Lung (tissue), 12 donors: ENCODE measurements around the gene NAB1. TPM values are rescaled to one million over a fixed set of nuclear protein-coding genes. Genes with fewer than 3 reads are reported as not detected.

Experiments used
- ATAC-seq: fragments of 200-7000 bp; cut with Tn5 transposase; one replicate; pipeline ENCODE4 v1.9.1; 2020; ENCODE audit warnings: moderate number of reproducible peaks; ENCODE audit not compliant: insufficient read depth, low FRiP score
- DNase-seq, 3 donors: peaks; one replicate each; pipeline ENCODE4 v3.0.0-alpha.2; 2013 to 2017
- H3K27ac ChIP-seq, 2 donors: one replicate each; pipeline ENCODE4 v1.5.1; 2013; ENCODE audit warnings: mild to moderate bottlenecking in 2 of 2, moderate library complexity in 2 of 2, control low read depth in 1 of 2, inconsistent platforms in 1 of 2, low read depth in 1 of 2, low read length in 1 of 2
- H3K27me3 ChIP-seq, 3 donors: one replicate each; pipeline ENCODE4 v1.5.1; 2013; ENCODE audit warnings: low read length in 2 of 3; ENCODE audit not compliant: control insufficient read depth in 3 of 3, insufficient read depth in 3 of 3
- H3K36me3 ChIP-seq, 4 donors: one replicate each; pipeline ENCODE4 v1.5.1; 2013; ENCODE audit warnings: low read length in 4 of 4, mild to moderate bottlenecking in 1 of 4, moderate library complexity in 1 of 4; ENCODE audit not compliant: control insufficient read depth in 4 of 4, insufficient read depth in 4 of 4
- H3K4me1 ChIP-seq, 5 donors: one replicate each; pipeline ENCODE4 v1.5.1; 2013; ENCODE audit warnings: low read length in 5 of 5, mild to moderate bottlenecking in 2 of 5, moderate library complexity in 1 of 5; ENCODE audit not compliant: control insufficient read depth in 5 of 5, insufficient read depth in 5 of 5
- H3K4me3 ChIP-seq: one replicate; pipeline ENCODE4 v1.5.1; 2013; ENCODE audit warnings: mild to moderate bottlenecking, control low read depth, moderate library complexity
- H3K9ac ChIP-seq, 2 donors: one replicate each; pipeline ENCODE4 v1.5.1; 2013; ENCODE audit warnings: low read length in 2 of 2, control low read depth in 1 of 2; ENCODE audit not compliant: insufficient read depth in 1 of 2
- H3K9me3 ChIP-seq, 4 donors: one replicate each; pipeline ENCODE4 v1.5.1; 2013; ENCODE audit warnings: low read length in 3 of 4, mild to moderate bottlenecking in 1 of 4, moderate library complexity in 1 of 4; ENCODE audit not compliant: control insufficient read depth in 4 of 4, insufficient read depth in 3 of 4
- CTCF ChIP-seq: IDR thresholded peaks from 2 replicates; pipeline ENCODE4 v1.5.1; 2012; ENCODE audit warnings: mild to moderate bottlenecking; ENCODE audit errors: control extremely low read depth, extremely low read depth
- WGBS, 2 donors: extraction: QIAGEN DNeasy Blood & Tissue Kit; methylation state at CpG; one replicate each; pipeline ENCODE4 v1.1.7; 2013; 5-methylcytosine and 5-hydroxymethylcytosine counted together
- polyA plus RNA-seq, 2 donors: library from polyadenylated mRNA; stranded (reverse); fragments of 200-250 nt; gene quantifications; one replicate each; pipeline ENCODE4 v1.2.1, GENCODE V29; 2013
- total RNA-seq, 2 donors: library from RNA; depleted of rRNA in 1 of 2; stranded (reverse); fragments of >200 nt in 1 of 2; gene quantifications; one replicate each; pipeline ENCODE4 v1.2.1, GENCODE V29; 2014 to 2021
- donor health status: control.
- donor health status: control.
- donor health status: Bipolar disorder and iron deficiency.
- donor health status: healthy.
- donor health status: DM: yes; HTN: yes; CAD: no.

The NAB1 gene
- total and polyA plus RNA-seq, 4 donors: 14.3 to 71.9 (median 22.2) TPM

GRCh38 chr2:190663348-190663747 lies 14.5 kb downstream of the NAB1 start:
- peaks cover 0 to 9% (median 4%) of the 10 kb centered on the region in 5 donors for H3K4me1 ChIP-seq
- no peak for ATAC-seq
- H3K27ac ChIP-seq: no peak overlapping the region

GRCh38 chr2:190663839-190664238 lies 15.0 kb downstream of the NAB1 start:
- H3K9me3 ChIP-seq: peaks cover 0 to 2% (median 0%) of the 10 kb centered on the region in 4 donors
- DNase-seq (no peak), ATAC-seq (no peak)
- no peak overlapping the region for H3K27ac ChIP-seq
- 77 to 88% methylated on average over 3 of the region's 3 CpGs for WGBS, 2 donors
- no peaks in the 10 kb centered on the region for H3K27me3 ChIP-seq
- no peak overlapping the region for H3K4me3 ChIP-seq
- peaks cover 0 to 16% (median 10%) of the 10 kb centered on the region in 4 donors for H3K36me3 ChIP-seq
- no peak for TF ChIP-seq CTCF
- H3K9ac ChIP-seq: no peak overlapping the region
- H3K4me1 ChIP-seq: peaks cover 0 to 9% (median 4%) of the 10 kb centered on the region in 5 donors

More at GRCh38 chr2:190663348-190663747, 14.5 kb downstream of the NAB1 start:
- 36 to 80% methylated on average over 2 of the region's 2 CpGs for WGBS, 2 donors
- Histone ChIP-seq H3K9me3 (peaks cover 0 to 2% (median 0%) of the 10 kb centered on the region in 4 donors), H3K4me3 (no peak overlapping the region), H3K9ac (no peak overlapping the region), H3K36me3 (peaks cover 0 to 16% (median 10%) of the 10 kb centered on the region in 4 donors), H3K27me3 (no peaks in the 10 kb centered on the region)
- no peak for DNase-seq
- no peak for TF ChIP-seq CTCF

GRCh38 chr2:190664240-190664639 lies 15.4 kb downstream of the NAB1 start:
- Histone ChIP-seq H3K9ac (no peak overlapping the region), H3K27ac (no peak overlapping the region), H3K36me3 (peaks cover 0 to 18% (median 9%) of the 10 kb centered on the region in 4 donors), H3K27me3 (no peaks in the 10 kb centered on the region), H3K4me3 (no peak overlapping the region), H3K4me1 (peaks cover 0 to 13% (median 4%) of the 10 kb centered on the region in 5 donors), H3K9me3 (peaks cover 0 to 2% (median 0%) of the 10 kb centered on the region in 4 donors)
- no peak for TF ChIP-seq CTCF
- 81 to 88% methylated on average over 2 of the region's 2 CpGs for WGBS, 2 donors
- DNase-seq (no peak), ATAC-seq (no peak)

GRCh38 chr2:190666895-190667294 lies 18.0 kb downstream of the NAB1 start:
- Histone ChIP-seq H3K9ac (no peak overlapping the region), H3K4me3 (no peak overlapping the region), H3K27ac (no peak overlapping the region), H3K9me3 (peaks cover 0 to 2% (median 0%) of the 10 kb centered on the region in 4 donors), H3K4me1 (peaks cover 0 to 14% (median under 1%) of the 10 kb centered on the region in 5 donors), H3K36me3 (peaks cover 0 to 27% (median 9%) of the 10 kb centered on the region in 4 donors), H3K27me3 (no peaks in the 10 kb centered on the region)
- no peak for ATAC-seq
- DNase-seq: no peak
- TF ChIP-seq CTCF: no peak
- 47 to 71% methylated on average over 1 of the region's 1 CpG for WGBS, 2 donors
